WERI-Rb-1 (cell line): Measurements from ENCODE around the gene RALGAPA2.

Experiments used
- DNase-seq: peaks from one replicate; pipeline ENCODE4 v3.0.0-alpha.2; 2020
- H3K27ac ChIP-seq: fragments of 250-450 bp; sonication (Bioruptor Pico); 2 replicates; pipeline ENCODE4 v1.5.1; 2020; ENCODE audit warnings: mild to moderate bottlenecking, moderate library complexity
- H3K27me3 ChIP-seq: fragments of 250-450 bp; sonication (Bioruptor Pico); 2 replicates; pipeline ENCODE4 v1.5.1; 2021; ENCODE audit warnings: mild to moderate bottlenecking, low read depth, moderate library complexity; ENCODE audit not compliant: insufficient read depth, severe bottlenecking
- H3K36me3 ChIP-seq: fragments of 250-450 bp; sonication (Bioruptor Pico); 2 replicates; pipeline ENCODE4 v1.5.1; 2020; ENCODE audit warnings: mild to moderate bottlenecking, moderate library complexity
- H3K4me3 ChIP-seq: 2 replicates; pipeline ENCODE4 v1.5.1; 2011; ENCODE audit warnings: low read depth, mild to moderate bottlenecking, control low read depth, low read length
- H3K9me3 ChIP-seq: fragments of 250-450 bp; sonication (Bioruptor Pico); 2 replicates; pipeline ENCODE4 v1.5.1; 2021; ENCODE audit warnings: mild to moderate bottlenecking, moderate library complexity; ENCODE audit not compliant: severe bottlenecking
- TF ChIP-seq, protein P1 (sequence below): IDR thresholded peaks from 2 replicates; pipeline ENCODE4 v1.5.1; 2011; ENCODE audit warnings: low read depth, mild to moderate bottlenecking, control low read depth, inconsistent platforms, low read length

Gene RALGAPA2

DNA sequence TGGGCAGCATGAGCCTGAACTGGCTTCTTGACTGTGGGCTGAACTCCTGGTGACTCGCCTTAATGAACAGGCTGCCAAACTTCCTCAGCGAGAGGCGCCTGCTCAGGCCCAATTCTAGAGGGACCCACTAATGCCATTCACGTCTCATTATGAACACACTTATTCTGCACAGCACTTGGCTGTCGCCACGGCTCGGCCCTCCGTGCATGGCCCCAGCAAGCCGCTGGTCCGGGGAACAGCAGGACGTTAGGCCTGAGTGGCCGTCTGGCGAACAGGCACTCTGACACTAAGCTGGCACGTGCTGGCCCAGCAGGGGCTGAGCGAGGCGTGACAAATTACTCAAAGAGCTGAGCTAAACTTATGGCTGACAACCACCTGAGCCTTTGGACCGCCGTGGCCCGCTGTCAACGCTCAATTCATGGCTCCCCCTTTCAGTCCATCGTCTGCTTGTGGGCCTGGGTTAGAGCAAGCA, 298.6 kb downstream of the RALGAPA2 start:
- TF ChIP-seq, protein P1, sequence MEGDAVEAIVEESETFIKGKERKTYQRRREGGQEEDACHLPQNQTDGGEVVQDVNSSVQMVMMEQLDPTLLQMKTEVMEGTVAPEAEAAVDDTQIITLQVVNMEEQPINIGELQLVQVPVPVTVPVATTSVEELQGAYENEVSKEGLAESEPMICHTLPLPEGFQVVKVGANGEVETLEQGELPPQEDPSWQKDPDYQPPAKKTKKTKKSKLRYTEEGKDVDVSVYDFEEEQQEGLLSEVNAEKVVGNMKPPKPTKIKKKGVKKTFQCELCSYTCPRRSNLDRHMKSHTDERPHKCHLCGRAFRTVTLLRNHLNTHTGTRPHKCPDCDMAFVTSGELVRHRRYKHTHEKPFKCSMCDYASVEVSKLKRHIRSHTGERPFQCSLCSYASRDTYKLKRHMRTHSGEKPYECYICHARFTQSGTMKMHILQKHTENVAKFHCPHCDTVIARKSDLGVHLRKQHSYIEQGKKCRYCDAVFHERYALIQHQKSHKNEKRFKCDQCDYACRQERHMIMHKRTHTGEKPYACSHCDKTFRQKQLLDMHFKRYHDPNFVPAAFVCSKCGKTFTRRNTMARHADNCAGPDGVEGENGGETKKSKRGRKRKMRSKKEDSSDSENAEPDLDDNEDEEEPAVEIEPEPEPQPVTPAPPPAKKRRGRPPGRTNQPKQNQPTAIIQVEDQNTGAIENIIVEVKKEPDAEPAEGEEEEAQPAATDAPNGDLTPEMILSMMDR = no peak

DNA sequence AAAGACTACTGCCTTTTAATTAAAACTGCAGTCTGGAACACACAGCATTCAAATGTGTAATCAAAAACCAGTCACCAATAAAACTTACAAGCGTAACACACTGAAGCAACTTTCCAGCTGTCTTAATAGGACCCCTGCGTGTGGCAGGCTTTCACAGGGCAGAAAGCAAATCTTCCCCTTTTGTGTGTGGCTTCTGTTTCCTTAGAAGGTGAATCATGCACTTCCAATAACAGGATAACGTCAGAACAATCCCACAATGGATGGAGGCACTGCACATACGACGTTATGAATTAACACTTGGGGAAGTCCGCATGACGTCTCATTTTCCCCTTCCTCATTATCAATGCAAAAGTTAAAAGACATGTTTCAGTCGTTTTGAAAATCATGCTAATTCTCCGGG, 299.7 kb downstream of the RALGAPA2 start:
- Histone ChIP-seq H3K27ac (peak overlapping the region; percentile 95), H3K27me3 (no peaks in the 10 kb centered on the region), H3K9me3 (no peaks in the 10 kb centered on the region), H3K4me3 (no peak overlapping the region), H3K36me3 (no peaks in the 10 kb centered on the region)
- TF ChIP-seq, protein P1 = no peak
- no peak for DNase-seq

More for the DNA sequence above, 298.6 kb downstream of the RALGAPA2 start:
- Histone ChIP-seq H3K9me3 (no peaks in the 10 kb centered on the region), H3K4me3 (no peak overlapping the region), H3K36me3 (no peaks in the 10 kb centered on the region), H3K27me3 (no peaks in the 10 kb centered on the region), H3K27ac (peak overlapping the region; percentile 95)
- DNase-seq = peak; percentile 91

DNA sequence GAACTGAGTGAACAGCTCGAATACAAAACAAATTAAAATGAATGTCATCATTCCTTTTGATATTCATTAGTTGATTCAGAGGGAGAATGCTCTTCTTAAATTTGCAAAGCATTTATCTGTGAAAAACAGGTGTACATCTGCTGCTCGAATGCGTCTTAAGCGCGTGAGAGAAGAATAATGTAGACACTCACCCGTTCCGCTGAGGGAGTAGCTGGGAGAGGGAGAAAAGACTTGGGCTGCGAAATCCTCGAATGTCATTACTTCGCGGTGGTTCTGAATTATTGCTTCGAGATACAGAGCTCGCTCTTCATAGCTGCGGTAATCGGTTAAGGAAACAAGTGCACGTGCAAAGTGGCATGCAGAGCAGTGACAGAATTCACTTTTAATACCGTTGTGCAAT, 300.6 kb downstream of the RALGAPA2 start:
- Histone ChIP-seq H3K9me3 (no peaks in the 10 kb centered on the region), H3K4me3 (peak overlapping the region; percentile 39), H3K27ac (peak overlapping the region; percentile 95), H3K36me3 (no peaks in the 10 kb centered on the region), H3K27me3 (no peaks in the 10 kb centered on the region)
- peak; percentile 31 for DNase-seq
- TF ChIP-seq, protein P1 = no peak

DNA sequence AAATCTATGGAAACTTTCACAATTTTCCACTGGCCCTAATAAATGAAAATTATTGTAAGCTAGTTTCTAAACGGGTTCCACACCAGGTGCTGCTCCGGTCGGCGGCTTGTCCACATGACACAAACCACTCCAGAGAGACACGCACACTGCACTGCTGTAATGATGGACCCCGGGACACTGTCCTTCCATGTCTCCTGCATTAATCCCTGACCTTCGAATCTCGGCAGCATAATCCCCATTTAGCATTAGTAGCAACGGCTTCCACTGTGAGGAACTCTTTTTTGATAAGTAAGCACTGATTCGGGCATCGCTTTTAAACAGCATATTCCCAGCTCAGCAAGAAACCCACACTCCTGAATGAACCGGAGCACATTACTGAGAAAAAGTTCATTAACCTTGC, 301.0 kb downstream of the RALGAPA2 start:
- H3K36me3 ChIP-seq = no peaks in the 10 kb centered on the region
- TF ChIP-seq, protein P1 = no peak
- peak; percentile 85 for DNase-seq
- H3K27me3 ChIP-seq = no peaks in the 10 kb centered on the region
- H3K4me3 ChIP-seq = peak overlapping the region; percentile 39
- no peaks in the 10 kb centered on the region for H3K9me3 ChIP-seq
- peak overlapping the region; percentile 95 for H3K27ac ChIP-seq

DNA sequence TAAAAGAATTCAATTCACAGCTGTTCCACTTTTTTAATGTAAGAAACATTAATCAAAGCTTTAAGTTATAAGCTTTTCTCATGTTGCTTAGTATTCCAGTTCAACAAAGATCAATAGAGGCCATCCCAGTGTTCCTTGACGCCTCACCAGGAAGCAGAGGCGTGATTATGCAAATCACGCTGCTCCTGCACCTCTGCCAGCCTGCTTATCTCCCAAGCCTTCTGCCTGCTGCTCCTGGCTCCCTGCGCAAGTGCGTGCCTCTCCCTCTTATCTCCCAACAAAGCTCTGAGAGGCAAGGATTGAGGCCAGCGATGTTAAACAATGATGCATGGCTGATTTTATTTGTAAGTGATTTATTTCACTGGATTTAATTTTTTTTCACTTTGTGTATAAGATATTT, 301.8 kb downstream of the RALGAPA2 start:
- Histone ChIP-seq H3K27me3 (no peaks in the 10 kb centered on the region), H3K27ac (peak overlapping the region; percentile 95), H3K4me3 (peak overlapping the region; percentile 39), H3K36me3 (no peaks in the 10 kb centered on the region), H3K9me3 (no peaks in the 10 kb centered on the region)
- DNase-seq = peak; percentile 94
- TF ChIP-seq, protein P1 = no peak

DNA sequence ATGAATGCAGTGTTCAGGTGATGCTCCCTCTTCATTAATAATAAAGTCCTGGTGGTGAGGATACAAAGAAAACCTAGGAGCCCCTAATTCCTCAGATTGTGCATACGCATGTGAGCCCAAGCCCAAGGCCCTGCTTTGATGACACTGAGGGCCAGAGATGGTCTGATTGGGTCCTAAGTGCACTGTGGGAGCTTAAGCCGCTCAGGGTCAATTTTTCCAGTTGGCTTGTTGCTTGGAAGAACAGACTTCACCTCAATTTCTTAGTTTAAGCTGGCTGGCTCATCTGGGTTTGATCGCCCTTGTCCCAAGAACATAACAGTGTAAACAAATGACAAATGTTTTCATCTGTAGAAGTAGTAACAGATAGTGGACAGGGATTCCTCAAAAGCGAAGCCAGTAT, 303.1 kb downstream of the RALGAPA2 start:
- H3K9me3 ChIP-seq = no peaks in the 10 kb centered on the region
- TF ChIP-seq, protein P1 = no peak
- peak; percentile 77 for DNase-seq

More for the DNA sequence above, 303.1 kb downstream of the RALGAPA2 start:
- peak overlapping the region; percentile 95 for H3K27ac ChIP-seq
- H3K36me3 ChIP-seq = no peaks in the 10 kb centered on the region
- no peaks in the 10 kb centered on the region for H3K27me3 ChIP-seq
- H3K4me3 ChIP-seq = no peak overlapping the region
